ENCODE results near the gene SUDS3. TPM values are rescaled to one million over a fixed set of nuclear protein-coding genes. Genes with fewer than 3 reads are reported as not detected.

The SUDS3 gene
- total and polyA plus RNA-seq, 4 donors: 6.7 to 22.8 (median 12.3) TPM

DNA sequence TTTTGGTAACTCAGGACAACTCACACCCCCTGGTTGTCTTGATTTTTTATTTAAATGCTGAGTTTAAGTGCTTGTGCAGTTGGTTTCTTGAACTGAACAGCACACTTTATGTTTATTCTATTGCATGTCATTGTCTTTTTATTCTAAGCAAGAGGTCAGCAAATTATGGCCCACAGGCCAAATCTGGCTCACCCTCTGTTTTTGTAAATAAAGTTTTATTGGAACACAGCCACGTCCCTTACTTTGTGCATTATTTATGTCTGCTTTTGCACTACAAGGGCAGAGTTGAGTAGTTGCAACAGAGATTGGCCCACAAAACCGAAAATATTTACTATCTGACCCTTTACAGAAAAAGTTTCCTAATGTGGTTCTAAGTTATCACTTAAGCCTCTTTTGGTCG lies 52.3 kb downstream of the SUDS3 start:
- TF ChIP-seq, protein P1, sequence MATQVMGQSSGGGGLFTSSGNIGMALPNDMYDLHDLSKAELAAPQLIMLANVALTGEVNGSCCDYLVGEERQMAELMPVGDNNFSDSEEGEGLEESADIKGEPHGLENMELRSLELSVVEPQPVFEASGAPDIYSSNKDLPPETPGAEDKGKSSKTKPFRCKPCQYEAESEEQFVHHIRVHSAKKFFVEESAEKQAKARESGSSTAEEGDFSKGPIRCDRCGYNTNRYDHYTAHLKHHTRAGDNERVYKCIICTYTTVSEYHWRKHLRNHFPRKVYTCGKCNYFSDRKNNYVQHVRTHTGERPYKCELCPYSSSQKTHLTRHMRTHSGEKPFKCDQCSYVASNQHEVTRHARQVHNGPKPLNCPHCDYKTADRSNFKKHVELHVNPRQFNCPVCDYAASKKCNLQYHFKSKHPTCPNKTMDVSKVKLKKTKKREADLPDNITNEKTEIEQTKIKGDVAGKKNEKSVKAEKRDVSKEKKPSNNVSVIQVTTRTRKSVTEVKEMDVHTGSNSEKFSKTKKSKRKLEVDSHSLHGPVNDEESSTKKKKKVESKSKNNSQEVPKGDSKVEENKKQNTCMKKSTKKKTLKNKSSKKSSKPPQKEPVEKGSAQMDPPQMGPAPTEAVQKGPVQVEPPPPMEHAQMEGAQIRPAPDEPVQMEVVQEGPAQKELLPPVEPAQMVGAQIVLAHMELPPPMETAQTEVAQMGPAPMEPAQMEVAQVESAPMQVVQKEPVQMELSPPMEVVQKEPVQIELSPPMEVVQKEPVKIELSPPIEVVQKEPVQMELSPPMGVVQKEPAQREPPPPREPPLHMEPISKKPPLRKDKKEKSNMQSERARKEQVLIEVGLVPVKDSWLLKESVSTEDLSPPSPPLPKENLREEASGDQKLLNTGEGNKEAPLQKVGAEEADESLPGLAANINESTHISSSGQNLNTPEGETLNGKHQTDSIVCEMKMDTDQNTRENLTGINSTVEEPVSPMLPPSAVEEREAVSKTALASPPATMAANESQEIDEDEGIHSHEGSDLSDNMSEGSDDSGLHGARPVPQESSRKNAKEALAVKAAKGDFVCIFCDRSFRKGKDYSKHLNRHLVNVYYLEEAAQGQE (IDR thresholded peaks at IDR 0.05): no peak
- TF ChIP-seq, protein P2, sequence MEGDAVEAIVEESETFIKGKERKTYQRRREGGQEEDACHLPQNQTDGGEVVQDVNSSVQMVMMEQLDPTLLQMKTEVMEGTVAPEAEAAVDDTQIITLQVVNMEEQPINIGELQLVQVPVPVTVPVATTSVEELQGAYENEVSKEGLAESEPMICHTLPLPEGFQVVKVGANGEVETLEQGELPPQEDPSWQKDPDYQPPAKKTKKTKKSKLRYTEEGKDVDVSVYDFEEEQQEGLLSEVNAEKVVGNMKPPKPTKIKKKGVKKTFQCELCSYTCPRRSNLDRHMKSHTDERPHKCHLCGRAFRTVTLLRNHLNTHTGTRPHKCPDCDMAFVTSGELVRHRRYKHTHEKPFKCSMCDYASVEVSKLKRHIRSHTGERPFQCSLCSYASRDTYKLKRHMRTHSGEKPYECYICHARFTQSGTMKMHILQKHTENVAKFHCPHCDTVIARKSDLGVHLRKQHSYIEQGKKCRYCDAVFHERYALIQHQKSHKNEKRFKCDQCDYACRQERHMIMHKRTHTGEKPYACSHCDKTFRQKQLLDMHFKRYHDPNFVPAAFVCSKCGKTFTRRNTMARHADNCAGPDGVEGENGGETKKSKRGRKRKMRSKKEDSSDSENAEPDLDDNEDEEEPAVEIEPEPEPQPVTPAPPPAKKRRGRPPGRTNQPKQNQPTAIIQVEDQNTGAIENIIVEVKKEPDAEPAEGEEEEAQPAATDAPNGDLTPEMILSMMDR (IDR thresholded peaks at IDR 0.05; ENCODE audit: low read depth, low read length, missing input control): no peak
- TF ChIP-seq EGR1 (IDR thresholded peaks at IDR 0.05; ENCODE audit: low read depth in 2 of 2) (no peak), FOXA1 (IDR thresholded peaks at IDR 0.05) (no peak), FOXA2 (IDR thresholded peaks at IDR 0.05) (no peak), NR2F2 (IDR thresholded peaks at IDR 0.05) (no peak), YY1 (IDR thresholded peaks at IDR 0.05) (no peak), RXRA (IDR thresholded peaks at IDR 0.05) (no peak)
- TF ChIP-seq, protein P3, sequence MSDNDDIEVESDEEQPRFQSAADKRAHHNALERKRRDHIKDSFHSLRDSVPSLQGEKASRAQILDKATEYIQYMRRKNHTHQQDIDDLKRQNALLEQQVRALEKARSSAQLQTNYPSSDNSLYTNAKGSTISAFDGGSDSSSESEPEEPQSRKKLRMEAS (IDR thresholded peaks at IDR 0.05): no peak
- TF ChIP-seq, protein P4, sequence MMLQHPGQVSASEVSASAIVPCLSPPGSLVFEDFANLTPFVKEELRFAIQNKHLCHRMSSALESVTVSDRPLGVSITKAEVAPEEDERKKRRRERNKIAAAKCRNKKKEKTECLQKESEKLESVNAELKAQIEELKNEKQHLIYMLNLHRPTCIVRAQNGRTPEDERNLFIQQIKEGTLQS (IDR thresholded peaks at IDR 0.05): no peak
- Histone ChIP-seq H3K36me3 (ENCODE audit: control insufficient read depth in 4 of 4, insufficient read depth in 3 of 4, low read depth in 1 of 4, low read length in 3 of 4) (no peaks in the 10 kb centered on the region), H3K9ac (ENCODE audit: low read depth in 1 of 2, low read length in 2 of 2) (no peak overlapping the region), H3K4me3 (ENCODE audit: low read depth in 1 of 3, low read length in 3 of 3) (no peak overlapping the region), H3K9me3 (ENCODE audit: control insufficient read depth in 4 of 4, low read length in 3 of 4) (no peaks in the 10 kb centered on the region), H3K4me1 (ENCODE audit: control insufficient read depth in 4 of 4, insufficient read depth in 4 of 4, low read length in 3 of 4) (no peaks in the 10 kb centered on the region), H3K27me3 (ENCODE audit: control insufficient read depth in 4 of 4, insufficient read depth in 4 of 4, low read length in 3 of 4) (no peaks in the 10 kb centered on the region), H3K27ac (ENCODE audit: low read depth in 1 of 2, low read length in 2 of 2) (no peak overlapping the region)
- 81% methylated on average over 3 of the region's 3 CpGs for WGBS
- no peak for DNase-seq (ENCODE audit: low spot score)

DNA sequence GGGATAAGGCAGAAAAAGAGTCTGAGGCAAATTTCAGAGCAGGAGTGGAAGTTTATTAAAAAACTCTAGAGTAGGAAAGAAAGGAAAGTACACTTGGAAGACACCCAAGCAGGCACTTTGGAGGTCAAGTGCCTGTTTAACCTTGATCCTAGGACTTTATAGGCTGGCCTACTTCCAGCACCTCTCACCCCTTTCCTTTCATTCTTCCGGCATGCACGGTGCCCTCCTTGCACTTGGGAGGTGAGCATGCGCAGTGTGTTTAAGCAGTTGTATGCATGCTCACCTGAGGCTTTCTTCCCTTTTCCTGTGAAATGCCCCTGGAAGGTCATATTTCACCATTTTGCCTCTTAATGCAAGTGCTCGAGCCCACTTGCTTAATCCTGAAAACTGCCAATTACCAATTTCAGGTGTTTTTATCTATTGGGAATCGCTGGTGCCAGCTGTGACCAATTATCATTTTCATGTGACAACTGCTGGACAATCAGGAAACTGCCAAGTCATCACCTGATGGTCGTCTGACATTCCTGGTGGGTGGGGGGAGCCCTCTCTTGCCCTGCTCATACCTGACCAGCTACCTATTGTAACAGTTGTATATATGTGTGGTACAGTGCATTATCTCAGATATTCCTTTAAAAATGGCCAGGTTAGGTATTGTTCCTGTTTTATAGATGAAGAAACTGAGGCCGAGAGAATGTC lies 53.5 kb downstream of the SUDS3 start:
- Histone ChIP-seq H3K36me3 (ENCODE audit: control insufficient read depth in 4 of 4, insufficient read depth in 3 of 4, low read depth in 1 of 4, low read length in 3 of 4) (no peaks in the 10 kb centered on the region), H3K4me1 (ENCODE audit: control insufficient read depth in 4 of 4, insufficient read depth in 4 of 4, low read length in 3 of 4) (no peaks in the 10 kb centered on the region), H3K4me3 (ENCODE audit: low read depth in 1 of 3, low read length in 3 of 3) (no peak overlapping the region), H3K27me3 (ENCODE audit: control insufficient read depth in 4 of 4, insufficient read depth in 4 of 4, low read length in 3 of 4) (no peaks in the 10 kb centered on the region), H3K9ac (ENCODE audit: low read depth in 1 of 2, low read length in 2 of 2) (no peak overlapping the region), H3K9me3 (ENCODE audit: control insufficient read depth in 4 of 4, low read length in 3 of 4) (no peaks in the 10 kb centered on the region), H3K27ac (ENCODE audit: low read depth in 1 of 2, low read length in 2 of 2) (no peak overlapping the region)
- WGBS: 86% methylated on average over 7 of the region's 7 CpGs
- DNase-seq (ENCODE audit: low spot score): no peak
- TF ChIP-seq, protein P5, sequence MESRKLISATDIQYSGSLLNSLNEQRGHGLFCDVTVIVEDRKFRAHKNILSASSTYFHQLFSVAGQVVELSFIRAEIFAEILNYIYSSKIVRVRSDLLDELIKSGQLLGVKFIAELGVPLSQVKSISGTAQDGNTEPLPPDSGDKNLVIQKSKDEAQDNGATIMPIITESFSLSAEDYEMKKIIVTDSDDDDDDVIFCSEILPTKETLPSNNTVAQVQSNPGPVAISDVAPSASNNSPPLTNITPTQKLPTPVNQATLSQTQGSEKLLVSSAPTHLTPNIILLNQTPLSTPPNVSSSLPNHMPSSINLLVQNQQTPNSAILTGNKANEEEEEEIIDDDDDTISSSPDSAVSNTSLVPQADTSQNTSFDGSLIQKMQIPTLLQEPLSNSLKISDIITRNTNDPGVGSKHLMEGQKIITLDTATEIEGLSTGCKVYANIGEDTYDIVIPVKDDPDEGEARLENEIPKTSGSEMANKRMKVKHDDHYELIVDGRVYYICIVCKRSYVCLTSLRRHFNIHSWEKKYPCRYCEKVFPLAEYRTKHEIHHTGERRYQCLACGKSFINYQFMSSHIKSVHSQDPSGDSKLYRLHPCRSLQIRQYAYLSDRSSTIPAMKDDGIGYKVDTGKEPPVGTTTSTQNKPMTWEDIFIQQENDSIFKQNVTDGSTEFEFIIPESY (IDR thresholded peaks at IDR 0.05): no peak
- TF ChIP-seq RXRA (IDR thresholded peaks at IDR 0.05) (no peak), HNF4A (conservative IDR thresholded peaks at IDR 0.05) (no peak), FOXA1 (IDR thresholded peaks at IDR 0.05) (no peak), SP1 (IDR thresholded peaks at IDR 0.05) (no peak), JUND (IDR thresholded peaks at IDR 0.05) (no peak), YY1 (IDR thresholded peaks at IDR 0.05) (no peak), EGR1 (IDR thresholded peaks at IDR 0.05; ENCODE audit: low read depth in 2 of 2) (no peak), HNF4G (IDR thresholded peaks at IDR 0.05) (no peak), NR2F2 (IDR thresholded peaks at IDR 0.05) (no peak), FOXA2 (IDR thresholded peaks at IDR 0.05) (no peak), RAD21 (IDR thresholded peaks at IDR 0.05) (no peak), TAF1 (conservative IDR thresholded peaks at IDR 0.05) (no peak)
- TF ChIP-seq, protein P1 (IDR thresholded peaks at IDR 0.05): no peak
- TF ChIP-seq, protein P3 (IDR thresholded peaks at IDR 0.05): no peak
- TF ChIP-seq, protein P4 (IDR thresholded peaks at IDR 0.05): no peak
